Stimulated activated CD4-positive, alpha-beta T cell treated with anti-CD3 and anti-CD28 coated beads, Interleukin-12 subunit alpha, Interleukin-12 subunit beta, amount 100 ng/mL, for 24 hours (primary cell): Measurements from ENCODE around the gene PCID2.

Experiments used
- DNase-seq, 2 experiments: peaks; one replicate each; pipeline ENCODE4 v3.0.0-alpha.2; 2020; ENCODE audit warnings: low read depth in 2 of 2

PCID2 gene

GRCh38 chr13:113149711-113150549 is 58.5 kb downstream of the PCID2 start:
- DNase-seq: no peak

DNA sequence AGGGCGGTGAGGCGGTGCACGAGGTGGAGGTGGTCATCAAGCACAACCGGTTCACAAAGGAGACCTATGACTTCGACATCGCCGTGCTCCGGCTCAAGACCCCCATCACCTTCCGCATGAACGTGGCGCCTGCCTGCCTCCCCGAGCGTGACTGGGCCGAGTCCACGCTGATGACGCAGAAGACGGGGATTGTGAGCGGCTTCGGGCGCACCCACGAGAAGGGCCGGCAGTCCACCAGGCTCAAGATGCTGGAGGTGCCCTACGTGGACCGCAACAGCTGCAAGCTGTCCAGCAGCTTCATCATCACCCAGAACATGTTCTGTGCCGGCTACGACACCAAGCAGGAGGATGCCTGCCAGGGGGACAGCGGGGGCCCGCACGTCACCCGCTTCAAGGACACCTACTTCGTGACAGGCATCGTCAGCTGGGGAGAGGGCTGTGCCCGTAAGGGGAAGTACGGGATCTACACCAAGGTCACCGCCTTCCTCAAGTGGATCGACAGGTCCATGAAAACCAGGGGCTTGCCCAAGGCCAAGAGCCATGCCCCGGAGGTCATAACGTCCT is 59.4 kb downstream of the PCID2 start:
- no peak for DNase-seq

DNA sequence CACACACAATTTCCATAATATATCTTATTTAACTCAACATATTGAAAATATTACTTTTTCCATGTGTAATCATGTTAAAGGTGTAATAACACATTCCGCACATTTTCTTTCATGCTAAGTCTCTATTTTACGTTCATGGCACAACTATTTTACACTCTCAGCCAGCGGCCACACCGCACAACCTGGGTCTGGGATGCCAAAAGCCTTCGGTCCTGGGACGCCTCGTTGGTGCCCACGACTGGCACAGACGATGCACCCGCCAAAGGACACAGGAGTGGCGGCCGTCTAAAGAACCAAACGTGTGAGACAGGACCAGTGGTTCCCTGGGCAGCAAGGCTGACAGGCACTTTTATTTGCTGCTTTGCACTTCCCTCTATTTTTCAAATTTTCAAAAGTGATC is 60.1 kb downstream of the PCID2 start:
- no peak for DNase-seq

DNA sequence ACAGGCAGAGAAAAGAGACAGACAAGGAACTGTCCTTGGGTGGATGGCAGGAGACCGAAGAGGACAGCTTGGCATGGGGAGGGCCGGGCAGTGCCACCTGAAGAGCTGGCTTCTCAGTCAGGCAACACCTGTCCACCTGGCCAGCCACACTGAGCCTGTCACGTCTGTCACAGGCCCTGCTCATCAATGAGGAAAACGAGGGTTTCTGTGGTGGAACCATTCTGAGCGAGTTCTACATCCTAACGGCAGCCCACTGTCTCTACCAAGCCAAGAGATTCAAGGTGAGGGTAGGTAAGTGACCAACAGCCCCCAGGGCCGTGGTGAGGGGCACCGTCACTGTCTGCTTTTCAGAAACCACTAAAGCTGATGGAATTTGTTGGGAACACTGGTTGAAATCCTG is 61.3 kb downstream of the PCID2 start:
- no peak for DNase-seq

DNA sequence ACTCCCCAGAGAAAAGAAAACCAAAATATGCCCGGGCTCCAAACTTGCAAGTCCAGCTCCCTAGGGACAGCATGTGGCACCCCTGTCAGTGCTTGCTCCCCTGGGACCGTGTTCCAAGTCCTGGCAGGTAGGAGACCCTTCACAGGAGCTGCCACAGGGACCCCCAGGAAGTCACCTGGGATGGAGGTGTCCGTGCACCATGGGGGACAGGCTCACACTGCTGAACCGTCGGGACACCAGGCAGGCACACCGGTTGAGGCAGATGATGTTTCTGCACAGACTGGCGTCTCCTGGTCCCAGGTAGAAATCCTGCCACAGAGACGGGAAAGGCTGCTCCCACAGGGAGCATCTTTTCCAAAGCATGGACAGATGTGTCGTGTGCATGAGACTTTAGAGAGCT is 61.7 kb downstream of the PCID2 start:
- no peak for DNase-seq

- no peak for DNase-seq
Measured at GRCh38 chr13:113145911-113146598, 62.4 kb downstream of the PCID2 start.

DNA sequence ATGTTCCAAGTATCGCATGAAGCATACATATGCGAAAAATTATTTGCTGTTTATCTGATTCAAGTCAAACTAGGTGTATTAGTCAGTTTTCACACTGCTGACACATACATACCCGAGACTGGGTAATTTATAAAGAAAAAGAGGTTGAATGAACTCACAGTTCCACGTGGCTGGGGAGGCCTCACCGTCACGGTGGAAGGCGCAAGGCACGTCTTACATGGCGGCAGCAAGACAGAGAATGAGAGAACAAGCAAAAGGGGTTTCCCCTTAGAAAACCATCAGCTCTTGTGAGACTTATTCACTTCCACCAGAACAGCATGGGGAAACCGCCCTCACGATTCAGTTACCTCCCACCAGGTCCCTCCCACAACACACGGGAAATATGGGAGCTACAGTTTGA is 63.0 kb downstream of the PCID2 start:
- DNase-seq: no peak

- DNase-seq: no peak
Measured at GRCh38 chr13:113144255-113144629, 64.2 kb downstream of the PCID2 start.

DNA sequence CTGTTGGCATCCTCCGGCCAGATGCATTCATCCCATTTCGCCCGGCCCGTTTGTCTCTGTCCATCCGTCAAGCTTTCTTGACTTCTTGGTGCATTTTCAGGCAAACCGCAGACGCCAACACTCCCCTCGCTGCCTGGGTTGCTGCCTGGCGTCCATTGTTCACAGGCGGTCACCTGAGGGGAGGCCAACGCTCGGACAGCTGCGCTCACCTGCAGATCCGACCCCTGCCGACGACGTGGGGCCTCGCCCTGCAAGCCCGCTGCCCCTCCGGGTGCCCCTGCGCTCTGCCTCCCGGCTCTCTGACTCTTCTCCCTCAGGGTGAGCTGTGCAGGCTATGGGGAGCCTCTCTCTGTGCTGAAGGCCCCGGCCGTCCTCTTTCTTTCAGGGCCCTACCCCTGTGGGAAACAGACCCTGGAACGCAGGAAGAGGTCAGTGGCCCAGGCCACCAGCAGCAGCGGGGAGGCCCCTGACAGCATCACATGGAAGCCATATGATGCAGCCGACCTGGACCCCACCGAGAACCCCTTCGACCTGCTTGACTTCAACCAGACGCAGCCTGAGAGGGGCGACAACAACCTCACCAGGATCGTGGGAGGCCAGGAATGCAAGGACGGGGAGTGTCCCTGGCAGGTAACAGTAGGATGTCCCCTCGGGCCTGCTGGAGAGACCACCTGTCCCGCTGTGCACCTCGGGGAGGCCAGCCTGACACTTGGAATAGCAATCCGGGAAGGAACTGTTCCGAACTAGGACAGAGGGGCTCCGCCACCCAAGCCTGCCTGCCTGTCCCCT is 64.8 kb downstream of the PCID2 start:
- DNase-seq: no peak

- DNase-seq: no peak
Measured at GRCh38 chr13:113142876-113143275, 65.6 kb downstream of the PCID2 start.

- DNase-seq: no peak
Measured at GRCh38 chr13:113141601-113141970, 66.9 kb downstream of the PCID2 start.

GRCh38 chr13:113140677-113141600 is 67.5 kb downstream of the PCID2 start:
- DNase-seq: no peak

DNA sequence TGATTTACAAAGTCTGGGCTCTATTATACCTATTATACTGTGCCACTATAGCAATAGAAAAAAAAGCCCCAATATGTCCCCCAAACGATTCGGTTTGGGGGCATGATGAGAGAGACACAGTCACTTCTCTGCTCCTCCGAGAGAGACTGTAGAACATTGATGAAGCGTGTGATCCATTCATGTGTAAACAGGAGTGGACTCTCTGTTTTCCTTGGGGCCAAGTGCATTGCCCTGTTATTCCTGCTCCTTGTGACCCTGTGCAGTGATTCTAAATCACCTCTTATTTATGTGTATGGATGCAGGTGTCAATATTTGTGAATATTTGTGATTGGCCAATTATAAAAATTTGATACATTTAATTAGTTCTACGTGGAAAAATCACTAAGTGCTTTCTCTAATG is 68.9 kb downstream of the PCID2 start:
- DNase-seq: no peak

GRCh38 chr13:113138792-113139551 is 69.5 kb downstream of the PCID2 start:
- no peak for DNase-seq

DNA sequence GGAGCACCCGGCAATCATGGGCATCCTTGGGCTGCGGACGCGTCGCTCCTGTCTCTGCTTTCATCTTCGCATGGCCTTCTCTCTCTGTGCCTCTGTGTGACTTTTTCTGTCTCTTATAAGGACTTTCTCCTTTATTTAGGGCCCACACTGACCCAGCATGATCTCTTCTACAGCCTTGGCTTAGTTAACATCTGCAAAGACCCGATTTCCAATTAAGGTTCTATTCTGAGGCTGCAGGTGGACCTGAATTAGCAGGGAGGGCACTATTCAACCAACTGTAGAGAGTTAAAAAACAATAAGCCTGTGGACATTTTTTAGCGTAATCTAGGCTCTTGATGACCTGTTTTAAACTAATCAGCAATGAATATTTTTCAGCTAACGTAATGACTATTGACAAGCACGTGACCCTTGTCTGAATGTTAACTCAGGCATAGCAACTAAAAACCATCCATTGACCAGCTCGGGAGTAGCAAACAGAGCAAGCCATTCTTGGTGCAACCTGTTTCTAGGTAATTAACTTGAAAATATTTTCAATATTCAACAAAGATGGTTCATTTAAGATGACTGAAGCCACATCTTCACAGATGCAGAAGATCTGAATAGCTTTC is 70.7 kb downstream of the PCID2 start:
- no peak for DNase-seq

GRCh38 chr13:113135281-113135760 is 73.1 kb downstream of the PCID2 start:
- no peak for DNase-seq

DNA sequence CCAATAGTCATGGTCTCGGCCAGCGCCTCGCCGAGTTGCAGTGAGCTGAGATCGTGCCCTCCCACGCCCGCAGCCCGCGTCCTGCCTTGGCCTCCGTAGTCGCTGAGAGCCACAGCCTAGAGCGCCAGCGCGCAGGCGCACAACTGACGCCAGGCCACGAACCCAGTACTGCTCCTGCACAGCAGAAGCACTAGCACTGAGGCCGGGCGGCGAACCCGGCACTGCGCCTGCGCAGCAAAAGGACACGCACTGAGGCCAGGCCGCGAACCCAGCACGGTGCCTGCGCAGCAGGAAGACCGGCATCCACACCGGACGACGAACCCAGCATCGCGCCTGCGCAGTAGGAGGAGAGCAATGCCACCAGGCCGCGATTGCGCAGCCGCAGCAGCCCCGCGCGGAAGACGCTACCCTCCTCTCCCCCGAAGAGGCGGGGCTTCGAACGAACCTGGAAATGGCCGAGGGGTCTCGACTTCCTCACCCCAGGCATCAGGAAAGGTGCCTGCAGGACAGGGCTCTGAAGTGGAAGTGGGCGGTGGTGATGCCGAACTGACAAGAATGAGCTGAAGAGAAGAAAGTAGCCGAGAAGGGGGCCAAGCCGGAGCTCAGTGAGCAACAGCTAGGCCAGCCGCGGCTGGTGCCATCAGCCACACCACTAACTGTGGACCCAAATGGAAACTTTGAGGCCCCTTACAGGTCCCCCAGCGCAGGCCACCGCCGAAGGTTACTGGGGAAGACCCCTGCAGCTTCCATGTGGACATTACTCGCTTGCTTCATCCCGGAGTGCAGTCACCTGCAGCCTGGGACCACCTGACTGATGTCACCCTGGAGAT is 78.3 kb downstream of the PCID2 start:
- DNase-seq: peak in 1 of 2 experiments; percentile 31

- no peak for DNase-seq
Measured at GRCh38 chr13:113129480-113129879, 79.0 kb downstream of the PCID2 start.
